Left ventricle myocardium inferior (tissue), 1 donor: ENCODE results near the gene ALDH16A1. TPM values are rescaled to one million over a fixed set of nuclear protein-coding genes. Genes with fewer than 3 reads are reported as not detected.

ENCODE experiments used
- DNase-seq: peaks from one replicate; pipeline ENCODE4 v3.0.0-alpha.2; 2020
- H3K27ac ChIP-seq: fragments of 200-600 bp; replicated peaks from 2 replicates; pipeline ENCODE4 v1.8.0; 2021
- H3K27me3 ChIP-seq: fragments of 200-600 bp; 2 replicates; pipeline ENCODE4 v1.8.0; 2021; ENCODE audit warnings: low read depth
- H3K36me3 ChIP-seq: fragments of 200-600 bp; 2 replicates; pipeline ENCODE4 v1.8.0; 2021
- H3K4me1 ChIP-seq: fragments of 200-600 bp; 2 replicates; pipeline ENCODE4 v1.8.0; 2021
- H3K4me3 ChIP-seq: fragments of 200-600 bp; 2 replicates; pipeline ENCODE4 v1.8.0; 2021; ENCODE audit warnings: mild to moderate bottlenecking, moderate library complexity
- H3K9me3 ChIP-seq: fragments of 200-600 bp; replicated peaks from 2 replicates; pipeline ENCODE4 v1.8.0; 2021
- intact Hi-C: fragments of 100-400 bp; cut with micrococcal nuclease; formaldehyde crosslinking; loops from one replicate; pipeline ENCODE4 v1.11.0; 2022
- total RNA-seq: library from RNA; stranded (reverse); fragmentation: NEBNext Ultra II Directional; extraction: Animal tissue kit (Norgen Biotek cat#: 25700); gene quantifications from one replicate; pipeline ENCODE4 v1.2.1, GENCODE V29; 2021
- TF ChIP-seq, protein P1 (sequence below): fragments of 200-600 bp; IDR thresholded peaks from 2 replicates; pipeline ENCODE4 v1.8.0; 2021; ENCODE audit warnings: antibody characterized with exemption, mild to moderate bottlenecking, borderline replicate concordance
- donor health status: DM: no; HTN: yes; CAD: no; lungs with severe emphysema.

ALDH16A1 gene
- total RNA-seq, 1 donor from 2014 or later = 9.6 TPM

DNA sequence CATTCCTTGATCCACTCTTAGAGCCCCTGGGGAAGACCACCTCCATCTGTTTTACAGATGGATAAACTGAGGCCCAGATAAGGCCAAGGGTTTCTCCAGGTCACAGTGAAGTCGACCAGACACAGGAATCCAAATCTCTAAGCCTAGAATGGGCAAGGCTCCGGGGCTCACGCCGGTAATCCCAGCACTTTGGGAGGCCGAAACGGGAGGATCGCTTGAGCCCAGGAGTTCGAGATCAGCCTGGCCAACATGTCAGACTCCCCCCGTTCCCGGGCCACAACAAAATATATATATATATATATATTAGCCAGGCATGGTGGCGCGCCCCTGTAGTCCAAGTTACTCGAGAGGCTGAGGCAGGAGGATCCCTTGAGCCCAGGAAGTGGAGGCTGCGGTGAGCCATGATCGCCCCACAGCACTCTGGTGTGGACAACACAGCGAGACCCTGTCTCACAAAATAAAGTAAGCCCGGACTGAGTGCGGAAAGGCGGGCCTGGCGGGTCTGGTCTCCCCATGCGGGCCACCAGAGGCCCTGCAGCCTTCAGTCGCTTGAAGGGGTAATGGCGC, 33.8 kb downstream of the ALDH16A1 start:
- DNase-seq = no peak
- Histone ChIP-seq H3K9me3 (no peaks in the 10 kb centered on the region), H3K4me3 (peak overlapping the region; percentile 98), H3K27ac (peak overlapping the region; percentile 93), H3K4me1 (peaks cover 39% of the 10 kb centered on the region), H3K36me3 (peaks cover 39% of the 10 kb centered on the region), H3K27me3 (no peaks in the 10 kb centered on the region)
- TF ChIP-seq, protein P1, sequence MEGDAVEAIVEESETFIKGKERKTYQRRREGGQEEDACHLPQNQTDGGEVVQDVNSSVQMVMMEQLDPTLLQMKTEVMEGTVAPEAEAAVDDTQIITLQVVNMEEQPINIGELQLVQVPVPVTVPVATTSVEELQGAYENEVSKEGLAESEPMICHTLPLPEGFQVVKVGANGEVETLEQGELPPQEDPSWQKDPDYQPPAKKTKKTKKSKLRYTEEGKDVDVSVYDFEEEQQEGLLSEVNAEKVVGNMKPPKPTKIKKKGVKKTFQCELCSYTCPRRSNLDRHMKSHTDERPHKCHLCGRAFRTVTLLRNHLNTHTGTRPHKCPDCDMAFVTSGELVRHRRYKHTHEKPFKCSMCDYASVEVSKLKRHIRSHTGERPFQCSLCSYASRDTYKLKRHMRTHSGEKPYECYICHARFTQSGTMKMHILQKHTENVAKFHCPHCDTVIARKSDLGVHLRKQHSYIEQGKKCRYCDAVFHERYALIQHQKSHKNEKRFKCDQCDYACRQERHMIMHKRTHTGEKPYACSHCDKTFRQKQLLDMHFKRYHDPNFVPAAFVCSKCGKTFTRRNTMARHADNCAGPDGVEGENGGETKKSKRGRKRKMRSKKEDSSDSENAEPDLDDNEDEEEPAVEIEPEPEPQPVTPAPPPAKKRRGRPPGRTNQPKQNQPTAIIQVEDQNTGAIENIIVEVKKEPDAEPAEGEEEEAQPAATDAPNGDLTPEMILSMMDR = peak; percentile 16
- intact Hi-C loops = no loop called here

DNA sequence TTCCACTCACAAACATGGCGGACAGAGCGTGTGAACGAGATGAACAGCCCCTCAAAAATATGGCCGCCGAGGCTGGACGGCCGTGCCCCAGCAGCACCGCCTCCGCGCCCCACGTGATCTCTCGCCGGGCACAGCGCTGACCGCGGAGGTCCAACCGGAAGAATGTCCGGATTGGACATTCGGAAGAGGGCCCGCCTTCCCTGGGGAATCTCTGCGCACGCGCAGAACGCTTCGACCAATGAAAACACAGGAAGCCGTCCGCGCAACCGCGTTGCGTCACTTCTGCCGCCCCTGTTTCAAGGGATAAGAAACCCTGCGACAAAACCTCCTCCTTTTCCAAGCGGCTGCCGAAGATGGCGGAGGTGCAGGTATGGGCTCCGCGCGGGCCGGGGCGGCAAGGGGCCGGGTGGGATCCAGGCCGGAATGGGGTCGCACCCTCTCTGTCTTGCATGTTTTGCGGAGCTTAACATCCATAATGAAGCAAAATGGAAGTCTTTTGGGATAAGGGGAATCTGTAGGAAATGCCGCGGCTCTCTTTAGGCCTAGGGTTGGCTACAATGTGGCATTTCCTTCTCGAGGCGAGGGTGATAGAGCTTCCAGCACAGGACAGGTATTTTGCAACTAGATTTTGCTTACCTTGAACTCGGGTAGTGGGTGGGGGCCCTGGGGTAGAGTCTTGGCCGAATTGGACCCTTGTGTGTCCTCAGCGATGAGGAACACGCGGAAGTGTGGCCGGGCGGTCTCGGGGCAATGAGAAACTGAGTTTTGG, 34.4 kb downstream of the ALDH16A1 start, which contains the start of gene RPL13A:
TSS of gene RPL13A (plus strand) at position 332 of the 769 bp plus-strand sequence. CDS start at position 354, 22 bp downstream.
- Histone ChIP-seq H3K27ac (peak within 1 kb of the TSS; percentile 93), H3K27me3 (no peaks in the 10 kb centered on the region), H3K36me3 (peaks cover 45% of the 10 kb centered on the region), H3K4me3 (peak within 1 kb of the TSS; percentile 98), H3K9me3 (no peaks in the 10 kb centered on the region), H3K4me1 (peaks cover 39% of the 10 kb centered on the region)
- intact Hi-C loops = no loop called here
- TF ChIP-seq, protein P1 = no peak
- peak; percentile 99 for DNase-seq

DNA sequence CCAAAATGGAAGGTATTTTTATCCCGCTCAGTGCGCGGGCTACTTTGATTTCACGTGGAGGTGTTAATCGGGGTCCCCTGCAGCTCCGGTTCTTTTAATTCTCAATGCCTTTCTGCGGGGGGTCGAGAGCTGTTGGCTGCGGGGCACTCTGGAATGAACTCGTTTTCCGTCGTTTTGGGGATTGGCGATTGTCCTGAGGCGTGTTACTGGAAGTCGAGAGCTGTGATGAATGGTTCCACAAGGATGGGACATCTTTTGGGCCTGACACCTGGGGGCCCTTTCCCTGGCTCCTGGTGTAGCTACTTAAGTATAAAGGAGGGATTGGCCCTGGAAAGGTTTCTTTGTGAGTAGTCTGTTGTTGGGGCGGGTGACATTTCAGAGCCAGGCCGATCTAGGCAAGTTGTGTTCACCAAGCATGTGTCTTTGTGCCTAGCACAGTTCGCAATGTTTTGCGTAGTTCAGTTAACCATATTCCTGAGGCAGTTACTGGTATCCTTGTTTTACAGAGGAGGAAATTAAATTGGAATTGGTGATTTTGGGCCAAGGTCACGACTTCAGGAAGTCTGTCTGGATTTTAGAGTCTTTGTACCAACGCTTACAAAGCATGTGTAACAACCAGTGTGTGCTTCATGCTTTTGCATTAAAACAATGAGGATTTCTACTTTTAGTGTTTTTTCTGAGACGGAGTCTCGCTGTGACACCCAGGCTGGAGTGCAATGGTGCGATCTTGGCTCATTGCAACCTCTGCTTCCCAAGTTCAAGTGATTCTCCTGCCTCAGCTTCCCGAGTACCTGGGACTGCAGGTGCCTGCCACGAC, 35.2 kb downstream of the ALDH16A1 start:
- H3K27me3 ChIP-seq = no peaks in the 10 kb centered on the region
- TF ChIP-seq, protein P1 = no peak
- peak overlapping the region; percentile 98 for H3K4me3 ChIP-seq
- H3K9me3 ChIP-seq = no peaks in the 10 kb centered on the region
- peaks cover 39% of the 10 kb centered on the region for H3K4me1 ChIP-seq
- peaks cover 45% of the 10 kb centered on the region for H3K36me3 ChIP-seq
- DNase-seq = no peak
- intact Hi-C loops = no loop called here
- peak overlapping the region; percentile 93 for H3K27ac ChIP-seq

DNA sequence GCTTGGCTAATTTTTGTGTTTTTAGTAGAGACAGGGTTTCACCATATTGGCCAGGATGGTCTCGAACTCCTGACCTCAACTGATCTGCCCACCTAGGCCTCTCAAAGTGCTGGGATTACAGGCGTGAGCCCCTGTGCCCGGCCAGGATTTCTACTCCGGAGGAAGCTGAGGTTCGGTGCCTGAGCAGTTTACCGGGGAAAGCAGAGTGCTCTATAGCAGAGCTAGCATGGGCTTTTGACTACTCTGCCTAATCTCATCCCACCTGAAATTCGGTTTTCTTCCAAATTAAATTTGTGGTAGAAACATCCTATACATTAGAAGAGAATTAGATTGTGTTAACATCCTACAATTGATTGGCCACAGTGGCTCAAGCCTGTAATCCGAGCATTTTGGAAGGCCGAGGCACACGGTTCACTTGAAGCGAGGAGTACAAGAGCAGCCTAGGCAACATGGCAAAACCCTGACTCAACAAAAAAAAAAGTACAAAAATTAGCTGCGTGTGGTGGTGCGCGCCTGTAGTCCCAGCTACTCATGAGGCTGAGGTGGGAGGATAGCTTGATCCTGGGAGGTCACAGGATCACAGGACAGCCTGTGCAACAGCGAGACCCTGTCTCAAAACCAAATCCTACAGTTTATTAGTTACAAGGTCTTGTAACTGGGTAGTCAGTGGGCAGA, 36.0 kb downstream of the ALDH16A1 start:
- TF ChIP-seq, protein P1 = no peak
- no peak for DNase-seq
- Histone ChIP-seq H3K4me1 (peaks cover 39% of the 10 kb centered on the region), H3K36me3 (peaks cover 46% of the 10 kb centered on the region), H3K9me3 (no peaks in the 10 kb centered on the region), H3K27me3 (no peaks in the 10 kb centered on the region), H3K27ac (peak overlapping the region; percentile 93), H3K4me3 (peak overlapping the region; percentile 98)
- intact Hi-C loops = no loop called here

DNA sequence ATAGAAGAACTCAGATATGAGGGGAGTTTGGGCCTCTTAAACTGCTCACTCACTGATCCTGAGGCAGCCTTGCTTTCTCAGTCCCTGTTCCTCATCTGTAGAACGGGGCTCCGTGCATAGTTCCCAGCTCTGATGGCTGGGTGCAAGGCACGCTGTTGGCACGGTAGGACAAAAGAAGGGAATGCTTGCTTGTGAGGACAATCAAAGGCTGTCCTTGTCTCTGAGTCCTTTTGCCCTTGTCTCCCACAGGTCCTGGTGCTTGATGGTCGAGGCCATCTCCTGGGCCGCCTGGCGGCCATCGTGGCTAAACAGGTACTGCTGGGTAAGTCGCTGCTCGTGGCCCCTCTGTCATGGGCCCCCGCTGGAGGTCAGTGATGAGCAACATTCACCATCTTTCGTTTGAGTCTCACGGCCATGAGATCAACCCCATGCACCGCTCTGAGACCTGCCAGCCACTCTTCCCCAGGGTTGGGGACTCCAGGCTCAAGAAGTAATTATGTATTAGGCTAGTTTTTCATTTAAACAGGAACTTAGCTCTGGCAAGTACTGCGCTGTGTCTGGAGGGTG, 36.7 kb downstream of the ALDH16A1 start:
- intact Hi-C loops = no loop called here
- Histone ChIP-seq H3K27me3 (no peaks in the 10 kb centered on the region), H3K27ac (peak overlapping the region; percentile 93), H3K36me3 (peaks cover 45% of the 10 kb centered on the region), H3K4me3 (peak overlapping the region; percentile 98), H3K9me3 (no peaks in the 10 kb centered on the region), H3K4me1 (peaks cover 39% of the 10 kb centered on the region)
- TF ChIP-seq, protein P1 = no peak
- DNase-seq = no peak
